ENCODE results near the gene SLC41A1.

Gene SLC41A1

DNA sequence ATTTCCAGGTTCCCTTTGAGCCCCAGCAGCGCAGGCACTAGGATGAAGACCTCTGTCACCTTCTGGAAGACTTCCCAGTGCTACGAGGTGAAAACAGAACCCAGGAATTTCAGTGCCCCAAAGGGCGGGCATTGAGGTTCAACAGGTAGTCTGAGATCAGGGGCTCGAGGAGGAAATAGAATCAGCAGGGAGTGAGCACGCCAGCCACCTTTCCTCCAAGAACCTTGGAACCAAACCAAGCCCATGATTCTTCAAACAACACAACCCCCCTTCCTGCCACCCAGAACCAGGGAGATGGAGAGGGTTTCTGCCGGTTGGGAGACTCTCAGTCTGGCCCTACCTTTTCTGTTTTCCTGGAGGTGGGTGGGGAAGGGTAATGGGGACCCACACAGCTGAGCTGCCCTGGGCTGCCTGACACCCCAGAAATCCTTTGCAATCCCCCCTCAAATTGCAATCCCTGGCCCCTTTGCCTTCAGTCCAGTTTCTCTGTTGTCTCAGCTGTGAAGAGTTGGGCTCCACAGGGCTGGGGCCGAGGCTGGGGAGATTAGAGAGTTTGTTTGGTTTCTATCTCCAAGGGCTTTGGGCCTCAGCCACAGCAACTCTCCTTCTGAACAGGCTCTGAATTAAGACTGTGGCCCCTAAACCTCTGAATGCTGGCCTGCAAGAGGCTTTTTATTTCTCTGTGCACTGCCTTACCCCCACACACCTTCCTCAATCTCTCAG is 11.9 kb downstream of the SLC41A1 start:
- Histone ChIP-seq H4K8ac (ENCODE audit: low read length) (no peak overlapping the region), H3K27ac (ENCODE audit: low read length, poor library complexity, severe bottlenecking) (no peak overlapping the region), H2AFZ (ENCODE audit: low read depth, low read length) (no peak overlapping the region), H3K4me1 (ENCODE audit: control insufficient read depth, insufficient read depth, low read depth, low read length) (peaks cover 12% of the 10 kb centered on the region), H3K4me3 (ENCODE audit: insufficient read depth in 1 of 2, low read depth in 1 of 2, low read length in 2 of 2) (no peak overlapping the region), H2BK15ac (ENCODE audit: low read depth, poor library complexity, severe bottlenecking) (peak overlapping the region; percentile 64), H3K9me3 (ENCODE audit: control insufficient read depth, low read length) (no peaks in the 10 kb centered on the region), H2BK12ac (ENCODE audit: low read length in 2 of 2) (no peak overlapping the region), H3K79me1 (replicated peaks; ENCODE audit: low read length, poor library complexity, severe bottlenecking) (peaks cover 24% of the 10 kb centered on the region), H3K4ac (ENCODE audit: low read depth in 1 of 2, low read length in 2 of 2) (no peak overlapping the region), H3K23ac (ENCODE audit: low read length in 2 of 2) (no peak overlapping the region), H2AK5ac (ENCODE audit: low read length, severe bottlenecking) (no peak overlapping the region), H4K91ac (ENCODE audit: low read length) (no peak overlapping the region), H3K18ac (ENCODE audit: low read depth in 1 of 2, low read length in 2 of 2) (no peak overlapping the region), H3K9ac (ENCODE audit: low read length) (no peak overlapping the region), H3K4me2 (ENCODE audit: low read length, poor library complexity, severe bottlenecking) (no peak overlapping the region), H3K36me3 (ENCODE audit: control insufficient read depth in 1 of 2, insufficient read depth in 2 of 2, low read depth in 1 of 2, low read length in 2 of 2) (peaks cover 44 to 46% of the 10 kb centered on the region in 2 experiments), H3K27me3 (ENCODE audit: control insufficient read depth in 1 of 2, insufficient read depth in 1 of 2, low read length in 2 of 2) (no peaks in the 10 kb centered on the region), H2BK5ac (ENCODE audit: low read depth, low read length, poor library complexity, severe bottlenecking) (no peak overlapping the region), H2BK120ac (ENCODE audit: low read depth, low read length) (no peak overlapping the region), H3K14ac (ENCODE audit: low read length in 2 of 2) (no peak overlapping the region)
- DNase-seq, result no peak
- 90% methylated on average over 5 of the region's 7 CpGs for WGBS

DNA sequence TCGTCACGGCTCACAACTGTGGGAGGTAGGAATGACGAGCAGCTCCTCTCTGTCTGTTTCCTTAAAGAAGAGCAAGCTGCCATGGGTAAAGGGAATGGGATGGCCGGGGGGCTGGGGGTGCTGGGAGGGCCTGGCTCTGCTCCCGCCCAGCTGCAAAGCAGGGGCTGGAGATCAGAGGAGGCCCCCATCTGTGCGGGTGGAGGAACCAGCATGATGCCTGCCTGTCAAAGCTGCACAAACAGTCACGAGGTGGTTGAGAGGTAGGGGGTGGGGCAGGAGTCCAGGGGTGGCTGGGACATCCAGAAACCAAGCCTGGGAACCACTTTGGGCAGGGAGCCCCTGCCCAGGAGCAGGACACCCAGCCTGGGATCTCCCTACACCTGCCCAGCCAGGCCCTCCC is 12.6 kb downstream of the SLC41A1 start:
- Histone ChIP-seq H2AK5ac (ENCODE audit: low read length, severe bottlenecking) (no peak overlapping the region), H2BK15ac (ENCODE audit: low read depth, poor library complexity, severe bottlenecking) (no peak overlapping the region), H2BK5ac (ENCODE audit: low read depth, low read length, poor library complexity, severe bottlenecking) (no peak overlapping the region), H3K4me1 (ENCODE audit: control insufficient read depth, insufficient read depth, low read depth, low read length) (peaks cover 12% of the 10 kb centered on the region), H3K9ac (ENCODE audit: low read length) (no peak overlapping the region), H4K91ac (ENCODE audit: low read length) (no peak overlapping the region), H3K18ac (ENCODE audit: low read depth in 1 of 2, low read length in 2 of 2) (no peak overlapping the region), H3K14ac (ENCODE audit: low read length in 2 of 2) (no peak overlapping the region), H3K27ac (ENCODE audit: low read length, poor library complexity, severe bottlenecking) (no peak overlapping the region), H3K4me3 (ENCODE audit: insufficient read depth in 1 of 2, low read depth in 1 of 2, low read length in 2 of 2) (no peak overlapping the region), H3K4ac (ENCODE audit: low read depth in 1 of 2, low read length in 2 of 2) (no peak overlapping the region), H3K23ac (ENCODE audit: low read length in 2 of 2) (no peak overlapping the region), H3K9me3 (ENCODE audit: control insufficient read depth, low read length) (no peaks in the 10 kb centered on the region), H3K27me3 (ENCODE audit: control insufficient read depth in 1 of 2, insufficient read depth in 1 of 2, low read length in 2 of 2) (no peaks in the 10 kb centered on the region), H2BK12ac (ENCODE audit: low read length in 2 of 2) (no peak overlapping the region), H3K4me2 (ENCODE audit: low read length, poor library complexity, severe bottlenecking) (no peak overlapping the region), H2BK120ac (ENCODE audit: low read depth, low read length) (no peak overlapping the region), H4K8ac (ENCODE audit: low read length) (no peak overlapping the region), H2AFZ (ENCODE audit: low read depth, low read length) (no peak overlapping the region), H3K79me1 (replicated peaks; ENCODE audit: low read length, poor library complexity, severe bottlenecking) (peaks cover 22% of the 10 kb centered on the region), H3K36me3 (ENCODE audit: control insufficient read depth in 1 of 2, insufficient read depth in 2 of 2, low read depth in 1 of 2, low read length in 2 of 2) (peaks cover 50 to 51% of the 10 kb centered on the region in 2 experiments)
- no peak for DNase-seq
- WGBS, result 82% methylated on average over 7 of the region's 7 CpGs

DNA sequence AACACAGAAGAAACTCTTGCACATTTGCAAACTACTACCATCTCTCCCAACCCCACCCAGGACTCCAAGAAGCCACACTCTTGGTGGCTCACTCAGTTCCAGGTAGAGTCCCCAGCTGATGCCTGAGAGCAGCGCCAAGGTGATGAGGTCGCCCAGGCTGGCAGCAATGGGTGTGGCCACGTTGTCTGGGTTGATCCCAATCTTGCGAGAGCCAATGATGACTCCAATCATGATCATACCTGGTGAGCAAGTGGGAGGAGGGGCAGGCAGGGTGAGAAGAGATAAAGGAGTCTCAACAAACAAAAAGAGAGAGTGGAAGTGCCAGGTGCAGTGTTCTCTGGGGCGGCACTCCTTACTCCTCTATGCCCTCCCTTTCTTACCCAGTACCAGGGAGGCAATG is 14.4 kb downstream of the SLC41A1 start:
- no peak overlapping the region for H2BK15ac ChIP-seq (ENCODE audit: low read depth, poor library complexity, severe bottlenecking)
- H3K4me2 ChIP-seq (ENCODE audit: low read length, poor library complexity, severe bottlenecking), result no peak overlapping the region
- H3K4ac ChIP-seq (ENCODE audit: low read depth in 1 of 2, low read length in 2 of 2), result no peak overlapping the region
- H3K14ac ChIP-seq (ENCODE audit: low read length in 2 of 2), result no peak overlapping the region
- no peaks in the 10 kb centered on the region for H3K9me3 ChIP-seq (ENCODE audit: control insufficient read depth, low read length)
- H2BK5ac ChIP-seq (ENCODE audit: low read depth, low read length, poor library complexity, severe bottlenecking), result no peak overlapping the region
- H2BK12ac ChIP-seq (ENCODE audit: low read length in 2 of 2), result no peak overlapping the region
- no peak overlapping the region for H3K18ac ChIP-seq (ENCODE audit: low read depth in 1 of 2, low read length in 2 of 2)
- no peak overlapping the region for H4K91ac ChIP-seq (ENCODE audit: low read length)
- no peak overlapping the region for H3K23ac ChIP-seq (ENCODE audit: low read length in 2 of 2)
- no peak overlapping the region for H2BK120ac ChIP-seq (ENCODE audit: low read depth, low read length)
- no peak for DNase-seq
- no peak overlapping the region for H3K9ac ChIP-seq (ENCODE audit: low read length)
- no peaks in the 10 kb centered on the region for H3K27me3 ChIP-seq (ENCODE audit: control insufficient read depth in 1 of 2, insufficient read depth in 1 of 2, low read length in 2 of 2)
- WGBS, result 89% methylated on average over 5 of the region's 5 CpGs
- H3K4me3 ChIP-seq (ENCODE audit: insufficient read depth in 1 of 2, low read depth in 1 of 2, low read length in 2 of 2), result no peak overlapping the region
- H3K27ac ChIP-seq (ENCODE audit: low read length, poor library complexity, severe bottlenecking), result no peak overlapping the region
- peaks cover 15% of the 10 kb centered on the region for H3K79me1 ChIP-seq (replicated peaks; ENCODE audit: low read length, poor library complexity, severe bottlenecking)
- peaks cover 12% of the 10 kb centered on the region for H3K4me1 ChIP-seq (ENCODE audit: control insufficient read depth, insufficient read depth, low read depth, low read length)
- peaks cover 59 to 64% of the 10 kb centered on the region in 2 experiments for H3K36me3 ChIP-seq (ENCODE audit: control insufficient read depth in 1 of 2, insufficient read depth in 2 of 2, low read depth in 1 of 2, low read length in 2 of 2)
- H2AK5ac ChIP-seq (ENCODE audit: low read length, severe bottlenecking), result no peak overlapping the region
- no peak overlapping the region for H4K8ac ChIP-seq (ENCODE audit: low read length)
- no peak overlapping the region for H2AFZ ChIP-seq (ENCODE audit: low read depth, low read length)

DNA sequence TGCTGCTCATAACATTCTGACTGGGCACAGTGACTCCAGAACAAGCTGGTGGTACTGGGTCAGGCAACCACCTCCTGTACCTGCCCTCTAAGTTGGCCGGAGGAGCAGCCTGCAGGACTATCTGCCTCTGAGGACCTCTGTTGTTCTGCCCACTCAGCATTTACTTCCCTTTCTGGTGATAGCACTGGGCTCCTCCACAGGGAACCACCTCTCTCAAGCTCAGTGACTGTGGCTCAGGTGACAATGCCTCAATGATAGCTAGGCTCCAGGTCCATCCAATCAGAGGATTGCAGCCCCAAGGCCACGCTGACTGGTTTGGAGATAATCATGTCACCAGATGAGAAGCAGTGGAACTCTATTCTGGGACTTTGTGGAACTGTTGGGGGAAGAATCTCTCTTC is 15.8 kb downstream of the SLC41A1 start:
- H2AK5ac ChIP-seq (ENCODE audit: low read length, severe bottlenecking), result no peak overlapping the region
- DNase-seq, result no peak
- no peak overlapping the region for H3K23ac ChIP-seq (ENCODE audit: low read length in 2 of 2)
- no peak overlapping the region for H4K8ac ChIP-seq (ENCODE audit: low read length)
- no peak overlapping the region for H3K4me3 ChIP-seq (ENCODE audit: insufficient read depth in 1 of 2, low read depth in 1 of 2, low read length in 2 of 2)
- H3K27me3 ChIP-seq (ENCODE audit: control insufficient read depth in 1 of 2, insufficient read depth in 1 of 2, low read length in 2 of 2), result no peaks in the 10 kb centered on the region
- no peak overlapping the region for H3K4ac ChIP-seq (ENCODE audit: low read depth in 1 of 2, low read length in 2 of 2)
- no peak overlapping the region for H2BK5ac ChIP-seq (ENCODE audit: low read depth, low read length, poor library complexity, severe bottlenecking)
- no peak overlapping the region for H2AFZ ChIP-seq (ENCODE audit: low read depth, low read length)
- H2BK15ac ChIP-seq (ENCODE audit: low read depth, poor library complexity, severe bottlenecking), result no peak overlapping the region
- H3K18ac ChIP-seq (ENCODE audit: low read depth in 1 of 2, low read length in 2 of 2), result no peak overlapping the region
- H3K79me1 ChIP-seq (replicated peaks; ENCODE audit: low read length, poor library complexity, severe bottlenecking), result peaks cover 14% of the 10 kb centered on the region
- H2BK120ac ChIP-seq (ENCODE audit: low read depth, low read length), result no peak overlapping the region
- H3K9ac ChIP-seq (ENCODE audit: low read length), result no peak overlapping the region
- no peaks in the 10 kb centered on the region for H3K9me3 ChIP-seq (ENCODE audit: control insufficient read depth, low read length)
- no peak overlapping the region for H2BK12ac ChIP-seq (ENCODE audit: low read length in 2 of 2)
- no peak overlapping the region for H4K91ac ChIP-seq (ENCODE audit: low read length)
- no peak overlapping the region for H3K27ac ChIP-seq (ENCODE audit: low read length, poor library complexity, severe bottlenecking)
- H3K36me3 ChIP-seq (ENCODE audit: control insufficient read depth in 1 of 2, insufficient read depth in 2 of 2, low read depth in 1 of 2, low read length in 2 of 2), result peaks cover 68 to 77% of the 10 kb centered on the region in 2 experiments
- no peak overlapping the region for H3K4me2 ChIP-seq (ENCODE audit: low read length, poor library complexity, severe bottlenecking)
- peaks cover 12% of the 10 kb centered on the region for H3K4me1 ChIP-seq (ENCODE audit: control insufficient read depth, insufficient read depth, low read depth, low read length)
- no peak overlapping the region for H3K14ac ChIP-seq (ENCODE audit: low read length in 2 of 2)
- WGBS, result 94% methylated on average over 2 of the region's 2 CpGs

Measured in mesenchymal stem cell (in vitro differentiated cells and primary cell).